SKM-1 treated with dmso at 0.1 percent for 144 hours (cell line): ENCODE measurements around the gene BLTP3B.
"Not testable (repeated sequence)": the region's sequence is repeated elsewhere in the genome, so short reads cannot be mapped to it uniquely, and the experiment has no call there.

Experiments used
- DNase-seq: peaks from one replicate; lab custom pipeline; 2025; ENCODE audit not compliant: unreplicated experiment; lab: John Stamatoyannopoulos, UW

The BLTP3B gene, protein sequence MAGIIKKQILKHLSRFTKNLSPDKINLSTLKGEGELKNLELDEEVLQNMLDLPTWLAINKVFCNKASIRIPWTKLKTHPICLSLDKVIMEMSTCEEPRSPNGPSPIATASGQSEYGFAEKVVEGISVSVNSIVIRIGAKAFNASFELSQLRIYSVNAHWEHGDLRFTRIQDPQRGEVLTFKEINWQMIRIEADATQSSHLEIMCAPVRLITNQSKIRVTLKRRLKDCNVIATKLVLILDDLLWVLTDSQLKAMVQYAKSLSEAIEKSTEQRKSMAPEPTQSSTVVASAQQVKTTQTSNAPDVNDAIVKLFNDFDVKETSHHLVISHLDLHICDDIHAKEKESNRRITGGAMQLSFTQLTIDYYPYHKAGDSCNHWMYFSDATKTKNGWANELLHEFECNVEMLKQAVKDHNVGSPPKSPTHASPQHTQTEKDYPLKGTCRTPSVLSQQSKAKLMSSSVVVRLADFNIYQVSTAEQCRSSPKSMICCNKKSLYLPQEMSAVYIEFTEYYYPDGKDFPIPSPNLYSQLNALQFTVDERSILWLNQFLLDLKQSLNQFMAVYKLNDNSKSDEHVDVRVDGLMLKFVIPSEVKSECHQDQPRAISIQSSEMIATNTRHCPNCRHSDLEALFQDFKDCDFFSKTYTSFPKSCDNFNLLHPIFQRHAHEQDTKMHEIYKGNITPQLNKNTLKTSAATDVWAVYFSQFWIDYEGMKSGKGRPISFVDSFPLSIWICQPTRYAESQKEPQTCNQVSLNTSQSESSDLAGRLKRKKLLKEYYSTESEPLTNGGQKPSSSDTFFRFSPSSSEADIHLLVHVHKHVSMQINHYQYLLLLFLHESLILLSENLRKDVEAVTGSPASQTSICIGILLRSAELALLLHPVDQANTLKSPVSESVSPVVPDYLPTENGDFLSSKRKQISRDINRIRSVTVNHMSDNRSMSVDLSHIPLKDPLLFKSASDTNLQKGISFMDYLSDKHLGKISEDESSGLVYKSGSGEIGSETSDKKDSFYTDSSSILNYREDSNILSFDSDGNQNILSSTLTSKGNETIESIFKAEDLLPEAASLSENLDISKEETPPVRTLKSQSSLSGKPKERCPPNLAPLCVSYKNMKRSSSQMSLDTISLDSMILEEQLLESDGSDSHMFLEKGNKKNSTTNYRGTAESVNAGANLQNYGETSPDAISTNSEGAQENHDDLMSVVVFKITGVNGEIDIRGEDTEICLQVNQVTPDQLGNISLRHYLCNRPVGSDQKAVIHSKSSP (N-terminal part only)

DNA sequence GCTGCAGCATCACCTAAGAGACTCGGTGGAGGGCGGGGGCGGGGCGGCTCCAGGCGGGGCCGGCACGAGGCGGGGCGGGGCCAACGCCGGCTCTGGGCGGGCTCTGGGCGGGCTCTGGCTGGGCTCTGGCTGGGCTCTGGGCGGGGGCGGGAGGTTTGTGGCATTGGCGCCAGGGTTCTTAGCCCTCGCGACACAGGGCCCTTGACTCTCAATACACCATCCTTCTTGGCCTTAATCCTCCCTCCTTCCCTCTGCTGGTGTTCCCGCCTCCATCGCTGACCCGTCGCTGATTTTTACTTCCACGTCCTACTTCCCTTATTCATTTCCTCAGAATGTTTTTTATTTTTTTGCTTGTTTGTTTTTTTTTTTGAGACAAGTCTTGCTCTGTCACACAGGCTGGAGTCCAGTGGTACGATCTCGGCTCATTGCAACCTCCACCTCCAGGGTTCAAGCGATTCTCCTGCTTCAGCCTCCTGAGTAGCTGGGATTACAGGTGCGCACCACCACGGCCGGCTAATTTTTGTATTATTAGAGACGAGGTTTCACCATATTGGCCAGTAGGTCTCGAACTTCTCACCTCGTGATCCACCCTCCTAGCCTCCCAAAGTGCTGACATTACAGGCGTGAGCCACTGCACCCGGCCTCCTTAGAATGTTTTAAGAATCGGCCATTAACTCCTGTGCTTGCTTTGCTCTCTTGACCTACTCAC is at the start of gene BLTP3B:
BLTP3B (minus strand) TSS at position 24 of the 709 bp plus-strand sequence. CDS start 239 bp downstream, outside the sequence.
- peak; percentile 40 for DNase-seq

DNA sequence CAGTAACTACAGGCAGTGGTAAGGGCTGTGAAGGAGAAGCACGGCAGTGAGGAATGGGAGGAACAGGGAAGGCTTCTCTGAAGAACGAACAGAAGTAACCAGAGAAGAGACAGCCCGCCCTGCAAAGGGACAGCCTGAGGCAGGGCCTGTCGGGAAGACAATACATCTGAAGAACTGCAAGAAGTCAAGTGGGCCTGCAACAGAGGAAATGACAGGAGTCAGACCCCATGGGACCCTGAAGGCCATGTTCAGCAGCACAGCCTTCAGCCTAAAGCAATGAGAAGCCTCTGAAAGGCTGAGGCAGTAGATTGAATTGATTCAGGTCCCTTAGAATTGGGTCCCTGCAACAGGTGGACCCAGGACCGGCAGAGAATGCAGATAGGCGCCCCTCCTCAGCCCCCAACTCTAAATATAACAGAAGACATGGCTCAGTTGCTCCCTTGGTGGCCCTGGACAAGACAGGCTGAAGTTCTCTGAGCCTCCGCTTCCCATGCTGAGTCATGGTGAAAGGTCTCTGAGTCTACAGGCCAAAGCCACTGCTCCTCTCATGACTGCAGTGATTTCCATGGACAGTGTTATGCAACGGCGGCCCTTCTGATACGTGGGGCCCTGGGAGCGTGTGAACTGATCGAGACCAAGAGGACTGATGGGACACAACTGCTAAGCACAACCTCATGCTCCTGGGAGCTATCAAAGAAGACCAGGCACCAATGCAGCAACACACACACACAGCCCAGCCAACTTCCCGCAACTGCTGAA is 47.1 kb upstream of the BLTP3B start:
- no peak for DNase-seq

DNA sequence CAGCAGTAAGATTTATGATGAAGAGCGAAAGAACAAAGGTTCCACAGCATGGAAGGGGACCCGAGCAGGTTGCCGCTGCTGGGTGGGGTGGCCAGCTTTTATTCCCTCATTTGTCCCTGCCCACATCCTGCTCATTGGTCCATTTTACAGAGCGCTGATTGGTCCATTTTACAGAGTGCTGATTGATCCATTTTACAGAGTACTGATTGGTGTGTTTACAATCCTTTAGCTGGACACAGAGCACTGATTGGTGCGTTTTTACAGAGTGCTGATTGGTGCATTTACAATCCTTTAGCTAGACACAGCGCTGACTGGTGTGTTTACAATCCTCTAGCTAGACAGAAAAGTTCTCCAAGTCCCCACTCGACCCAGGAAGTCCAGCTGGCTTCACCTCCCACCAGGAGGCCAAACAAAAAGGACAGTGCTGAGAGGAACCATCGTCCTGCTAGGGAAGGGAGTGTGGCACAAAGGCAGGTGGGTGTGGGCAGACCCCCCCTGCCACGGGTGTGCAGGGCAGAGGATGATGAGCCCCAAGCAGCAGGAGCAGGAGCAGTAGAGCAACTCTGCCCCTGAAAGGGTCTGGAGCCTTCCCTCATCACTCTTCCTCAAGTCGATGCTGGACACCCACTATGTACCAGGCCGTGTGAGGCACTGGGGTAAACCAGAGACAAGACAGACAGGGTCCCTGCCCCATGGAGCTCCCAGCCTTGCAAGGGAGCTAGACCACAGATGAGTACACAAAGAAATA is 46.4 kb upstream of the BLTP3B start:
- DNase-seq, result not testable (repeated sequence)

DNA sequence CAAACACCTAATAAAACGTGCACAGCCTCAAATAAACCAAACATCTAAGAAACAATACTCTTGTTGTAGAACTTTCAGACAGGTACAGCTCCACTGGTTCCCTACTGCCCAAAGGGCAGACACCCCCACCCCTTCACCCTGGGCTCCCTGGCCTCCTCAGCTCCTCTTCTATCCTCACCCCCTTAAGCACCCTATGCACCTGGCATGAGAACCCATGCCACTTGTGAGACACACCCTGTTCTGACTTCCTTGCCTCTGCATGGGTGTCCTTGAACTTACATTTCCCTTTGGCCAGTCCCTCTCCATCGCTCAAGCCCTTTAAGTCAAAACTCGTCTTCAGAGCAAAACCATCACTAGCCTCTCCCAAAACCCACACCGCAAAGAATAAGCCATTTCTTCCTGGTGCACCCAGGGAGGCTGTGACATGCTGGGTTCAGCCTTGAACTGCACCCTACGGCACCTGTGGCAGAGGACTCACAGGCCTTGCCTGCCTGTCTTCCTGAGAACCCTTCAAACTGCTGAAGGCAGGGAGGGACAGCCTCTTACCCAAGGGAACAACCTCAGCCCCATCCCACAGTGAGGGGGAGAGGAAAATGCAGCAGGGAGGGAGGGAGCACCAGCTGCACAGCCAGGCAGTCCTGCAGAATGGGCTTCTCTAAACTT is 45.3 kb upstream of the BLTP3B start:
- DNase-seq, result no peak

DNA sequence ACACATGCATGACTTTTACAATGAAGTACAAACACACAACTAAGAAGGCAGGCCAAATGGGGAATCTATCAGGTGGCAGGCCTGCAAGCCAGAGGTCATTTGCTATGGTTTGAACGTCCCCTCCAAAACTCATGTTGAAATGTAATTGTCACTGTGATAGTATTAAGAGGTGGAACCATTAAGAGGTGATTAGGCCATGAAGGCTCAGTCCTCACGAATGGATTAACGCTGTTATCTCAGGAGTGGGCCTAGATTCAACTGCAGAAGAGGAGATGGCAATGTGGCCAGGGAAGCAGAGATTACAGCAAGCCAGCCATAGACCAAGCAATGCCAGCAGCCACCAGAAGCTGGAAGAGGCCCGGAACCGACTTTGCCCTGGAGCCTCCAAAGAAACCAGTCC is 44.4 kb upstream of the BLTP3B start:
- no peak for DNase-seq

DNA sequence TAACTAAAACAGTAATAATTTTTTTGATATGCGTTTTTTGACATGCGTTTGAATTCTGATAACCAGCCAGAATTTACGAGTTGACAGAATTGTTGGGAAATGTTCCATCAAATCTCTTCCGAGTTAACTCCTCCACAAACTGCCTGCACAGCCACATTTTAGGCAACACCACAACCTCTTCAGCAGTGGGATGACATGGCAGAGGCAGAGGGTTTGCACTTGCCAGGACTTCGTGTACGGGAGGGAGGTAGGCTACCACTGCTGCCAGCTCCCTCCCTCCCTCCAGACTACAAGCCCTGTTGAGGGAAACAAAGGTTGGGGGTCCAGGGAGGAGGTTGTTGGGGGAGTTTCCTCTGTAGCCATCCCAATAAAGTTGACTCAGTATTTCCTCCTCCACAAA is 43.4 kb upstream of the BLTP3B start:
- no peak for DNase-seq

DNA sequence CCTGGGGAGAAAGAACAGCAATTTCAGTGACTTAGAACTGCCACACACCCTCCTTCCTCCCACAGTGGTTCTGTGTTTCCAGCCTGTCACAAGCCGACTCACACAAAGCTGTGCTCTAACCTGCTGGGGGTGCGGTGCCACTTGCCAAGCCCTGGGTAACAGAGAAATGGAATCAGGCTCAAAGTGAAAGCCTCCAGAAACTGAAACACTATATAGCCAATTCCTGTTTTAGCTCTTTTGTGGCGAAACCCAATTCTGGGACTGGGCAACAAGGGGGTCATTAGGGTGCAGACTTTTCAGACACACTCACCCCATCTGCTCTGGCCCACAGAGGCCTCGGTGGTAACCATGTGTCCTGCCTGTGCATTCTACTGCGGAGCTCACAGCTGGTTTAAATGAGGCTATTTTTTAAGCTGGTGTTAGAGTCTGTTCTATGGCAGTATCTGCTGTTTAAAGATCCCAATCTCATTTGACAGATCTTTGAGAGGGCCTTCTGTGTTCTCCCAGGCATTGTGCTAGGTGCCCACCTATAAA is 42.8 kb upstream of the BLTP3B start:
- DNase-seq, result no peak

DNA sequence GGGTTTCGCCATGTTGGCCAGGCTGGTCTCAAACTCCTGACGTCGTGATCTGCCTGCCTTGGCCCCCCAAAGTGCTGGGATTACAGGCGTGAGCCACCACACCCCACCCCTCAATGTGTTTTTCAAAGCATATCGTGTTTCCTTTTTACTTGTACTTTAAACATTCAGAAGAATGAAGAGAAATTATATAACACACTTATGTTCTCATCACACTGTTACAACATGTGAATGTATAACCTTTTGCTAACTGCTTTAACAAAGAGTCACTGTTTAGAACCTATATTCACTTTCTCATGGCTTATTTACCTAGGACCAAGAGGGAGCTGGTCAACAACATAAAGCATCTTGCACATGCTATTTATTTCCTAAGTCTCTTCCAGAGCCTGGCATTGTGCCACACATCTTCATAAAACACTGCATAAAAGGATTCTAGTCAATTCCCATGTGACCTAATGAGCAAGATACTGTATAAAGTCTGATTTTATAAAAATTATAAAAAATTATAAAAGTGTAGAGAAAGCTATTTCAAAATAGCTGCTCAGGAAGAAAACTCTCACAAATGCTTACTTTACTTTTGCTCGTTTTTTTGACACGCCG is 42.0 kb upstream of the BLTP3B start:
- no peak for DNase-seq

DNA sequence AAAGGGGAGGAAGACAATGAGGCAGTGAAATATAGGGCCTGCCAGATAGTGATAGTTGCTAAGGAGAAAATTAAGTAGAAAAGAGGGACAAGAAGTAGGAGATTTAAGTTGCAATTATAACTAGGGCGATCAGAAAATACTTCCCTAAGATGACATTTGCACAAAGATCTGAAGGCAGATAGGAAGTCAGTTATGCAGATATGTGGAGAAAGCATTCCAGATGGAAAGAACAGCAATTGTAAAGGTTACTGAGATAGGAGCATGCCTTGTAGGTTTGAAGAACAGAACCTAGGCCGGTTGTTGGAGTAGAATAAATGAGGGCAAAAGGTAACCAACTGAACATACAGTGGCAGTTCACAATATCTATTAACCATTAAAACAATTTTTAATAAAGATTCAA is 36.6 kb upstream of the BLTP3B start:
- DNase-seq, result no peak

DNA sequence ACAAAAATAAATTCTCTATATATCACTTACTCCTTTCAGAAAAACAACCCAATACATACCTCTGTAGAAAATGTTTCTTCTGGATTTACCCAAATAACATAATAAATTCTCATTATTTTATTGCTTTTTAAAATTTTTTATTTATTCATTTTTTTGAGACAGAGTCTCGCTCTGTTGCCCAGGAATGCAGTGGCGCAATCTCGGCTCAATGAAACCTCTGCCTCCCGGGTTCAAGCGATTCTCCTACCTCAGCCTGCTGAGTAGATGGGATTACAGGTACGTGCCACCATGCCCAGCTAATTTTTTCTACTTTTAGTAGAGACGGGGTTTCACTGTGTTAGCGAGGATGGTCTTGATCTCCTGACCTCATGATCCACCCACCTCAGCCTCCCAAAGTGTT is 33.8 kb upstream of the BLTP3B start:
- not testable (repeated sequence) for DNase-seq

DNA sequence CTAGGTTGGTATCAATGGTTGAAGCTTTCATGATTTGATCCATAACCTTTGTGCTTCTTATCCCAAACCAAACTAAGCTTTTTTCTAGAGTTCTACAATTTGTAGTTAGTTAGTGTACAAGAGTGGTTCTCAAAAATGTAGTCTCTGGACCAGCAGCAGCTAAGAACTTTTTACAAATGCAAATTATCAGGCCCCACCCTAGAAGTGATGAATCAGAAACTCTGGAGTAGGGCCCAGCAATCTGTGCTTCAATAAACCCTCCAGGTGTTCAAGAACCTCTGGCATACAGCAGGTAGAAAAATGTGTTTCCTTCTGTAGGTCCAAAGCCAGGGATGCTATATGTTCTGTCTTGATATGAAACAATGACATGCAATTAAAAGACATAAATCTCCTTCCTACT is 31.8 kb upstream of the BLTP3B start:
- DNase-seq, result no peak

DNA sequence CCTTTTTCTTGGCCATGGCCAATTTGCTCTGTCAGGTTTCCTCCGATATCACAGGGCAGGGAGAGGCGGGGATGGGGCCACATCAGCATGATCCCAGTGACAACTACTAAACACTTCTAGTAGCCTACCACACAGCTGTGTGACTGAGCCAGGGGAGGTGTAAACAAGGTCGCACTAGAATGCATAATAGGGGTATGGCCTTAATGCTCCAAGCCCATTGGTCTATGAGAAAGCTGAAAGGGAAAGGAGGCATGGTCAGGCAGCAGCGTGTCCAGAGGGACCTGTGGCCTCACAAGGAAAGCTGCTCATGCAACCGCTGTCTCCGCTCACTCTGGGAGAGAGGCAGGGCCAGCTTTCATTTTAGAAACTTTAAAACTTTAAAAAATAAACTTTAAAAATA is 30.4 kb upstream of the BLTP3B start:
- DNase-seq, result no peak

DNA sequence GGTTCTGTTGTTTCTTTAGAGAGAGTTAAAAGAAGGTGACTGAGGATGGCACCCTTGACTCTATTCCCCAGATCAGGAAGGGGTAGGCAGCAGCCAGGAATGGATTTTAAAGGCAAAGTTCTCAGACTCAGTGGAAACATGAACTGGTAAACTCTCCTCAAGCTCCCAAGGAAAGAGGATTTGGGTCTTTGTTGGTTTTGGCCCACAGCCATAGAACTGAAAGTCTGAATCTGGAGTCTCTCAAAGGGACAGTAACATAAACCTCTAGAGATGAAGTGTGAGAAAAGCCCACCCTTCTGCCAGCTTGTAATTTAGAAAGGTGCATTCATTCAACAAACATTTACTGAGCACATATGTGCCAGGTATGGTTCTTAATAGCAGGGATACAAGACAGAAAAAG is 28.6 kb upstream of the BLTP3B start:
- DNase-seq, result no peak

DNA sequence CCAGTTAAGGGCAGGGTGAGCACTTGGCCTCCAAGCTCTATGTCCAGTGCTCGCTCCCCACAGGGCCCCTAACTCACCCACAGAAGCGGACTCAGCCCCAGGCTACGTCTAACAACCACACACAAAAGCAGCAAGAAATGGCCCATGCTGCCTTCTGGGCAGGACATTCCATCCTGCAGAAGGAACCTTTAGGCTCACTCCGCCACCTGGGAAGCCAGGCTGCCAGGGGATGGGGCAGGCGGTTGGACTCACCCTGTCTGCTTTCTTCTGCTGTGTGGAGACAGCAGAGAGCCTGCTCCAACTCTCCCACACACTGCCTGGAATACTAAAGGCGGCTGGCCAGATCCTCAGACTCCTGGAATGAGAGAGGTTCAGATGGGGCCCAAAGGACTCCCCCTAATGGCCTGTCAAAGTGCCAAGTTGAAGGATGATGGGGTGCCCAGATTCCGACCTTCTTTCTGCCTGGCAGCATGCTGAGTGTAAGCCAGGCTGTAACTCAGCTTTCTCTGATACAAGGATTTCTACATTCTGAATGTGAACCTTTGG is 27.7 kb upstream of the BLTP3B start:
- DNase-seq, result no peak

DNA sequence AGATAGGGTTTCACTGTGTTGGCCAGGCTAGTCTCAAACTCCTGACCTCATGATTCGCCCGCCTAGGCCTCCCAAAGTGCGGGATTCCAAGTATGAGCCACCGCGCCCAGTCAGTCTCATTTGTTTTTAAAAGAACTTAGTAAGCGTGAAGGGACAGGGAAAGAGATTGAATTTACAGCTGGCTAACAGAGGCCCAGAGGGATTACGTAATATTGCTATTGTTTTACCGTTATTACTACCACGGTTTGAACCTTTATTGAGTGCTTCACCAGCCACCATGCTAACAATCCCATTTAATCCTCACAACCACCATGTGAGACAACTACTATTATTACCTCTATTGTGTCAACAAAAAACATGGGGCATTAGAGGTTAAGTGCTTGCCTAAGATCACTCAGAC is 26.7 kb upstream of the BLTP3B start:
- no peak for DNase-seq

DNA sequence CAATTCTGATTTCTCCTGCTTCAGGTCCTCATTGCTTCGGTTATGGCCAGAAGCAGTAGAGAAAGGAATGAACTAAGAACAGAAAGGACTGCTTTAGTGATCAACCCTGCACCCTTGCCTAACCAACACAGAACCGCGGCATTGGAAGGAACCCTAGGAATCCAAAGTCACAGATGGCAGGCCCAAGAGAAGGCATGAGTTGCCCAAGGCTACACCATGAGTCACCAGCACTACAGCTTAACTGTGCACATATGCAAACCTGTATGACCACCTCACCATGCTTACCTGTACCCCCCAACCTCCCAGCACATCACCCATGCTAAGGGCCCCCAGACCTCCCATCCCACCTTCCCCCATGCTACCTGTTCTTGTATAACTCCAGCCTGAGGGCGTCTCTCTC is 25.9 kb upstream of the BLTP3B start:
- DNase-seq, result no peak

DNA sequence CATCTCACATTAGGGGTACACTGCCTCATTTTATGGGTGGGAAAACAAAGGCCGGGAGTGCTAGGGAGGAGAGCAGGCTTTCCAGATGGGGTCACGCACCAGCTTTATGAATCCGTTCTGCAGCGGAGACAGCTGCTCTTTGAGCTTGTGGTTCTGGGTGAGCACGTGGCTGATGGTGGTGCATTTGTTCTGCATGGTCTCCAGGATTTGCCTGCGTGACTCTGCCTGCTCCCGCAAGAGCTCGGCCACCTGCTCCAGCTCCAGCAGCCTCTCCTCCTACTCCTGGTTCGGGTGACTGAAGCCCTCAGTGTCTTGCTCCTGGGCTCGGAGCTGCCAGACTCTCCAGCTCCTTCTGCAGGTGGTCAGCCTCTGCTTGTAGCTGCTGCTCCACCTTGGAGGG is 23.6 kb upstream of the BLTP3B start:
- DNase-seq, result no peak

DNA sequence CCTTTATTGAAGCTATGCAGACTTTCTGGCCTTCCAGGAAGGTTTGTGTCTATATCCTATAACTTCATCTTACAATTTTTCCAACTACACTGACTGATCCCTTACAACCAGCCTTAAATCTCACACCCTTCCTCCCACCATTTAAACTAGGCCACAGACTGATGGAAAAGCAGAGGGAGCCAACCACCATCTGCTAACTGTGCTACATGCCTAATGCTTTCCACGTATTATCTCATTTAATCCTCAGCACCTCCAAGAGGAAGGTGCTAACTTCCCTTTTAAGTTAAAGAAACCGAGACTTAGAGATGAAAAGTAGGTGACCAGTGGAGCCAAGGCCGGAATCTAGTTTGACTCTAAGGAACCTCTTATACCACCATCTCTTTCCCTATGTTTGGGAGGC is 22.7 kb upstream of the BLTP3B start:
- no peak for DNase-seq
